IMR-90 (cell line): Measurements from ENCODE around the gene CPXM2.

Experiments
- BHLHE40 ChIP-seq: fragments of 150-350 bp; IDR thresholded peaks from 2 replicates; pipeline ENCODE4 v1.6.1; 2016; ENCODE audit warnings: mild to moderate bottlenecking, low read depth, low read length
- CTCF ChIP-seq: conservative IDR thresholded peaks from 2 replicates; pipeline ENCODE4 v1.5.1; 2012; ENCODE audit warnings: mild to moderate bottlenecking, low read depth, low read length, improper control_type of control experiment
- MAFK ChIP-seq: IDR thresholded peaks from 2 replicates; pipeline ENCODE4 v1.6.1; 2012; ENCODE audit warnings: low read depth, low read length, improper control_type of control experiment
- MAZ ChIP-seq: IDR thresholded peaks from 2 replicates; pipeline ENCODE4 v1.6.1; 2012; ENCODE audit warnings: low read depth, mild to moderate bottlenecking, low read length, improper control_type of control experiment, moderate library complexity, borderline replicate concordance
- MXI1 ChIP-seq: IDR thresholded peaks from 2 replicates; pipeline ENCODE4 v1.6.1; 2012; ENCODE audit warnings: low read depth, mild to moderate bottlenecking, low read length, moderate library complexity, borderline replicate concordance
- POLR2A ChIP-seq: IDR thresholded peaks from 2 replicates; pipeline ENCODE4 v1.6.1; 2012; ENCODE audit warnings: mild to moderate bottlenecking, low read depth, low read length
- RAD21 ChIP-seq: IDR thresholded peaks from 2 replicates; pipeline ENCODE4 v1.6.1; 2012; ENCODE audit warnings: low read length, improper control_type of control experiment
- RFX5 ChIP-seq: IDR thresholded peaks from 2 replicates; pipeline ENCODE4 v1.8.0; 2012; ENCODE audit warnings: low read depth, mild to moderate bottlenecking, low read length, moderate library complexity
- TF ChIP-seq, protein P1 (sequence below): fragments of 150-350 bp; IDR thresholded peaks from 2 replicates; pipeline ENCODE4 v1.6.1; 2016; ENCODE audit warnings: low read depth, mild to moderate bottlenecking, low read length, moderate library complexity, borderline replicate concordance

DNA sequence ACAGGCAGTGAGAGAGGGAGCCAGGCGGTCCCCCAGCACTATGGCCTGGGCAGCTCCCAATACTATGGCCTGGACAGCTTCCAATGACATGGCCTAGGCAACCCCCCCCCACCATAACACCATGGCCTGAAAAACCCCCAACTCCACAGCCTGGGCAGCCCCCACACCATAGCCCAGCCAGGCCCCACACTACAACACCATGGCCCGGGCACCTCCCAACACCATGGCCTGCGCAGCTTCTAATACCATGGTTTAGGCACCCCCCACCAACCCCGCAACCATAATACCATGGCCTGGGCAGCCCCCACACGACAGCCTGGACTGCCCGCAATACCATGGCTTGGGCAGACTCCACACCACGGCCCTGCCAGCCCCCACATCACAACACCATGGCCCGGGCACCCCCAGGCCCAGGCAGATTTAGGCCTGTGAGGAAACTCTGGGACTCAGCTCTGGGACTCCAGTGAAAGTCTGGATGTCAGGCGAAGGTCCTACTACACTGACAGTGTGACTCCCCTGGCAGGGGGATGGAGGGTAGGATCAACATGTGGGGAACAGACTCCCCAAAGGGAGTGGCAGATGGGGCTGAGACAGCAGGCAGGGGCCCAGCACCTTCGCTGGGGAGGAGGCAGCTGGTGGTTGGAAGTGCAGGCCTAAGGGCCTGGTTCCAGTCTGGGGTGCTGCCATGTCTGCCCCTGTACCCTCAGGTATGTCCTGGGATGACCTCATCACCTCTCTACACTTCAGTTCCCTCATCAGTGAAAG is 8.7 kb downstream of the CPXM2 start:
- TF ChIP-seq MAZ = no peak
- TF ChIP-seq CTCF = no peak
- no peak for TF ChIP-seq POLR2A
- no peak for TF ChIP-seq MAFK
- no peak for TF ChIP-seq BHLHE40
- TF ChIP-seq MXI1 = no peak
- TF ChIP-seq, protein P1, sequence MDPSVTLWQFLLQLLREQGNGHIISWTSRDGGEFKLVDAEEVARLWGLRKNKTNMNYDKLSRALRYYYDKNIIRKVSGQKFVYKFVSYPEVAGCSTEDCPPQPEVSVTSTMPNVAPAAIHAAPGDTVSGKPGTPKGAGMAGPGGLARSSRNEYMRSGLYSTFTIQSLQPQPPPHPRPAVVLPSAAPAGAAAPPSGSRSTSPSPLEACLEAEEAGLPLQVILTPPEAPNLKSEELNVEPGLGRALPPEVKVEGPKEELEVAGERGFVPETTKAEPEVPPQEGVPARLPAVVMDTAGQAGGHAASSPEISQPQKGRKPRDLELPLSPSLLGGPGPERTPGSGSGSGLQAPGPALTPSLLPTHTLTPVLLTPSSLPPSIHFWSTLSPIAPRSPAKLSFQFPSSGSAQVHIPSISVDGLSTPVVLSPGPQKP = no peak
- no peak for TF ChIP-seq RFX5
- no peak for TF ChIP-seq RAD21
